Neural cell (in vitro differentiated cells): ENCODE data around the gene NFIA. TPM values are rescaled to one million over a fixed set of nuclear protein-coding genes. Genes with fewer than 3 reads are reported as not detected.

Source experiments
- H2AFZ ChIP-seq: fragments of 200-600, 300-800 bp; sonication (generic), shearing (Covaris generic); 2 replicates; pipeline ENCODE4 v1.6.0; 2014; ENCODE audit warnings: low read depth, mild to moderate bottlenecking, antibody characterized with exemption, low read length, moderate library complexity
- H3F3A ChIP-seq: fragments of 200-600 bp; shearing (Covaris generic); 2 replicates; pipeline ENCODE4 v1.6.1; 2016; ENCODE audit warnings: mild to moderate bottlenecking, moderate library complexity, mixed read lengths, antibody characterized with exemption, low read length; ENCODE audit not compliant: insufficient read depth, poor library complexity, severe bottlenecking
- H3K27ac ChIP-seq: fragments of 200-600, 300-800 bp; sonication (generic), shearing (Covaris generic); 2 replicates; pipeline ENCODE4 v1.5.1; 2014; ENCODE audit warnings: mild to moderate bottlenecking, low read length, moderate library complexity
- H3K27me3 ChIP-seq: fragments of 300-800, 200-600 bp; sonication (generic), shearing (Covaris generic); 2 replicates; pipeline ENCODE4 v1.6.0; 2014; ENCODE audit warnings: mild to moderate bottlenecking, low read depth, low read length, moderate library complexity; ENCODE audit not compliant: insufficient read depth
- H3K36me3 ChIP-seq: fragments of 300-800, 200-600 bp; sonication (generic), shearing (Covaris generic); 2 replicates; pipeline ENCODE4 v1.5.1; 2014; ENCODE audit warnings: mild to moderate bottlenecking, antibody characterized with exemption, low read length, moderate library complexity; ENCODE audit not compliant: insufficient read depth
- H3K4me2 ChIP-seq: fragments of 300-800, 200-600 bp; sonication (generic), shearing (Covaris generic); 2 replicates; pipeline ENCODE4 v1.6.0; 2014; ENCODE audit warnings: mild to moderate bottlenecking, low read length
- H3K4me3 ChIP-seq: fragments of 300-800, 200-600 bp; sonication (generic), shearing (Covaris generic); 2 replicates; pipeline ENCODE4 v1.5.1; 2014; ENCODE audit warnings: mild to moderate bottlenecking, low read length, moderate library complexity
- H3K79me2 ChIP-seq: fragments of 200-600 bp; shearing (Covaris generic); replicated peaks from 2 replicates; pipeline ENCODE4 v1.6.0; 2014; ENCODE audit warnings: mild to moderate bottlenecking, low read length, moderate library complexity; ENCODE audit not compliant: insufficient read depth
- H3K9ac ChIP-seq: fragments of 300-800, 200-600 bp; sonication (generic), shearing (Covaris generic); 2 replicates; pipeline ENCODE4 v1.6.1; 2016; ENCODE audit warnings: mild to moderate bottlenecking, low read length, mixed read lengths
- H3K9me2 ChIP-seq: fragments of 200-600 bp; shearing (Covaris generic); 2 replicates; pipeline ENCODE4 v1.6.1; 2016; ENCODE audit warnings: mild to moderate bottlenecking, low read length, mixed read lengths; ENCODE audit not compliant: insufficient read depth
- H3K9me3 ChIP-seq: fragments of 200-600, 300-800 bp; sonication (generic), shearing (Covaris generic); 2 replicates; pipeline ENCODE4 v1.6.1; 2016; ENCODE audit warnings: mild to moderate bottlenecking, mixed run types, low read length, moderate library complexity, mixed read lengths
- H4K20me1 ChIP-seq: fragments of 200-600 bp; shearing (Covaris generic); 2 replicates; pipeline ENCODE4 v1.6.1; 2016; ENCODE audit warnings: mild to moderate bottlenecking, mixed run types; ENCODE audit not compliant: insufficient read depth
- EP300 ChIP-seq: fragments of 450-650 bp; conservative IDR thresholded peaks from 2 replicates; pipeline ENCODE4 v1.6.1; 2014; ENCODE audit warnings: antibody characterized with exemption, mild to moderate bottlenecking, moderate library complexity; ENCODE audit not compliant: poor library complexity, severe bottlenecking
- EZH2 ChIP-seq: fragments of 200-600, 300-800 bp; shearing (Covaris generic), sonication (generic); IDR thresholded peaks from 2 replicates; pipeline ENCODE4 v1.6.1; 2014; ENCODE audit warnings: antibody characterized with exemption, low read length, borderline replicate concordance, mild to moderate bottlenecking; ENCODE audit not compliant: insufficient read depth, poor library complexity, severe bottlenecking
- MXI1 ChIP-seq: fragments of 450-650 bp; conservative IDR thresholded peaks from 2 replicates; pipeline ENCODE4 v1.6.1; 2014; ENCODE audit warnings: antibody characterized with exemption, mild to moderate bottlenecking; ENCODE audit not compliant: poor library complexity, severe bottlenecking
- POLR2AphosphoS5 ChIP-seq: IDR thresholded peaks from 2 replicates; pipeline ENCODE4 v1.6.1; 2012
- RAD21 ChIP-seq: fragments of 450-650 bp; conservative IDR thresholded peaks from 2 replicates; pipeline ENCODE4 v1.6.1; 2014; ENCODE audit warnings: antibody characterized with exemption, mild to moderate bottlenecking, moderate library complexity
- SMC3 ChIP-seq: fragments of 450-650 bp; conservative IDR thresholded peaks from 2 replicates; pipeline ENCODE4 v1.6.1; 2014; ENCODE audit warnings: antibody characterized with exemption, mild to moderate bottlenecking, moderate library complexity; ENCODE audit not compliant: poor library complexity
- TAF1 ChIP-seq: IDR thresholded peaks from 2 replicates; pipeline ENCODE4 v1.6.1; 2012; ENCODE audit warnings: low read depth
- polyA plus RNA-seq: library from polyadenylated mRNA; depleted of rRNA; stranded (reverse); fragments of >200 nt; gene quantifications from 2 replicates; pipeline ENCODE4 v1.2.3, GENCODE V29; 2014
- TF ChIP-seq, protein P1 (sequence below): fragments of 450-650 bp; IDR thresholded peaks from 2 replicates; pipeline ENCODE4 v1.5.1; 2014; ENCODE audit warnings: antibody characterized with exemption, mild to moderate bottlenecking, moderate library complexity; ENCODE audit not compliant: poor library complexity, severe bottlenecking
- TF ChIP-seq, protein P2 (sequence below): IDR thresholded peaks from 2 replicates; pipeline ENCODE4 v1.6.1; 2012; ENCODE audit warnings: borderline replicate concordance

The NFIA gene
- polyA plus RNA-seq, 1 donor from 2014 or later = 0.47 TPM

DNA sequence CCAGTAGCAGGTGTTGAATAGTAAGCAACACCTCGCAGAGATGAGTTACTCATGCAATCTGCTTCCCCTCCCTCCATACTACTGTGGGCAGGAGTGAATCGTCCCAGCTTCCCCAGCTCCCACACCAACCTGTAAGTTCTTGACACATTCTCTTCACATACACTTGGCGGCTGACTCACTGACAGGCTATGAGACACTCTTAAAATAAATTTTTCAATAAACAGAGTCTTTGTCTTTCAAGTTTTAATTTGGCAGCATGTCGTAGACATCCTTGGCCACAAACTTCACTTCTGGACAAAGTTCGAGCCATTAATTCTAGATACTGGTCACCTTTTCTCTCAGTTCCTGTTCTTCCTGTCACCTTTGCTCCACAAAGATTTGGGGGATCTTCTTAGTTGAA, 351.9 kb downstream of the NFIA start:
- no peaks in the 10 kb centered on the region for H3K79me2 ChIP-seq
- no peaks in the 10 kb centered on the region for H3K9me3 ChIP-seq
- no peaks in the 10 kb centered on the region for H3F3A ChIP-seq
- no peak overlapping the region for H3K27ac ChIP-seq
- H3K9me2 ChIP-seq = no peaks in the 10 kb centered on the region
- TF ChIP-seq POLR2AphosphoS5 = no peak
- no peaks in the 10 kb centered on the region for H4K20me1 ChIP-seq
- H3K4me2 ChIP-seq = no peak overlapping the region
- H2AFZ ChIP-seq = no peak overlapping the region
- H3K9ac ChIP-seq = no peak overlapping the region
- H3K27me3 ChIP-seq = no peaks in the 10 kb centered on the region
- H3K36me3 ChIP-seq = no peaks in the 10 kb centered on the region
- H3K4me3 ChIP-seq = no peak overlapping the region

DNA sequence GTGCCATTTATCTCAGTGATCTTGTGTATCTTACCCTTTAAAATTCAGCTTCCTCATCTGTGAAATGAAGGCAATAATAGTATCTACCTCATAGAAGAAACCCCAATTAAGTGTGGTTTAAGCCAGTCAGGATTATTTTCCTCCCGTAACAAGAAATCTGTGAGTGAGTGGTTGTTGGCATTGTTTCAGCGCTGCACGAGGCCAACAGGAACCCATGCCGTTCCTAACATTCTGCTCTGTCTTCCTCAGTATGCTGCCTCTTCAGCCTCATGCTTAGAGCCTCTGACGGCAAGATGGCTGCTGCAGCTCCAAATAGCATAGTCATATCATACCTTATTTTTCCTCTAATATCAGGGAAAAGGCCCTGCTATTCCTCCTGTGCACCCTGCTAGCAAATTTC, 352.9 kb downstream of the NFIA start:
- no peaks in the 10 kb centered on the region for H3F3A ChIP-seq
- H2AFZ ChIP-seq = no peak overlapping the region
- no peaks in the 10 kb centered on the region for H3K9me2 ChIP-seq
- TF ChIP-seq EZH2 (no peak), MXI1 (no peak), TAF1 (no peak), RAD21 (no peak), POLR2AphosphoS5 (no peak), EP300 (no peak), SMC3 (no peak)
- TF ChIP-seq, protein P1, sequence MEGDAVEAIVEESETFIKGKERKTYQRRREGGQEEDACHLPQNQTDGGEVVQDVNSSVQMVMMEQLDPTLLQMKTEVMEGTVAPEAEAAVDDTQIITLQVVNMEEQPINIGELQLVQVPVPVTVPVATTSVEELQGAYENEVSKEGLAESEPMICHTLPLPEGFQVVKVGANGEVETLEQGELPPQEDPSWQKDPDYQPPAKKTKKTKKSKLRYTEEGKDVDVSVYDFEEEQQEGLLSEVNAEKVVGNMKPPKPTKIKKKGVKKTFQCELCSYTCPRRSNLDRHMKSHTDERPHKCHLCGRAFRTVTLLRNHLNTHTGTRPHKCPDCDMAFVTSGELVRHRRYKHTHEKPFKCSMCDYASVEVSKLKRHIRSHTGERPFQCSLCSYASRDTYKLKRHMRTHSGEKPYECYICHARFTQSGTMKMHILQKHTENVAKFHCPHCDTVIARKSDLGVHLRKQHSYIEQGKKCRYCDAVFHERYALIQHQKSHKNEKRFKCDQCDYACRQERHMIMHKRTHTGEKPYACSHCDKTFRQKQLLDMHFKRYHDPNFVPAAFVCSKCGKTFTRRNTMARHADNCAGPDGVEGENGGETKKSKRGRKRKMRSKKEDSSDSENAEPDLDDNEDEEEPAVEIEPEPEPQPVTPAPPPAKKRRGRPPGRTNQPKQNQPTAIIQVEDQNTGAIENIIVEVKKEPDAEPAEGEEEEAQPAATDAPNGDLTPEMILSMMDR = no peak
- TF ChIP-seq, protein P2, sequence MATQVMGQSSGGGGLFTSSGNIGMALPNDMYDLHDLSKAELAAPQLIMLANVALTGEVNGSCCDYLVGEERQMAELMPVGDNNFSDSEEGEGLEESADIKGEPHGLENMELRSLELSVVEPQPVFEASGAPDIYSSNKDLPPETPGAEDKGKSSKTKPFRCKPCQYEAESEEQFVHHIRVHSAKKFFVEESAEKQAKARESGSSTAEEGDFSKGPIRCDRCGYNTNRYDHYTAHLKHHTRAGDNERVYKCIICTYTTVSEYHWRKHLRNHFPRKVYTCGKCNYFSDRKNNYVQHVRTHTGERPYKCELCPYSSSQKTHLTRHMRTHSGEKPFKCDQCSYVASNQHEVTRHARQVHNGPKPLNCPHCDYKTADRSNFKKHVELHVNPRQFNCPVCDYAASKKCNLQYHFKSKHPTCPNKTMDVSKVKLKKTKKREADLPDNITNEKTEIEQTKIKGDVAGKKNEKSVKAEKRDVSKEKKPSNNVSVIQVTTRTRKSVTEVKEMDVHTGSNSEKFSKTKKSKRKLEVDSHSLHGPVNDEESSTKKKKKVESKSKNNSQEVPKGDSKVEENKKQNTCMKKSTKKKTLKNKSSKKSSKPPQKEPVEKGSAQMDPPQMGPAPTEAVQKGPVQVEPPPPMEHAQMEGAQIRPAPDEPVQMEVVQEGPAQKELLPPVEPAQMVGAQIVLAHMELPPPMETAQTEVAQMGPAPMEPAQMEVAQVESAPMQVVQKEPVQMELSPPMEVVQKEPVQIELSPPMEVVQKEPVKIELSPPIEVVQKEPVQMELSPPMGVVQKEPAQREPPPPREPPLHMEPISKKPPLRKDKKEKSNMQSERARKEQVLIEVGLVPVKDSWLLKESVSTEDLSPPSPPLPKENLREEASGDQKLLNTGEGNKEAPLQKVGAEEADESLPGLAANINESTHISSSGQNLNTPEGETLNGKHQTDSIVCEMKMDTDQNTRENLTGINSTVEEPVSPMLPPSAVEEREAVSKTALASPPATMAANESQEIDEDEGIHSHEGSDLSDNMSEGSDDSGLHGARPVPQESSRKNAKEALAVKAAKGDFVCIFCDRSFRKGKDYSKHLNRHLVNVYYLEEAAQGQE = no peak
- no peaks in the 10 kb centered on the region for H4K20me1 ChIP-seq
- H3K27me3 ChIP-seq = no peaks in the 10 kb centered on the region
- no peak overlapping the region for H3K27ac ChIP-seq
- H3K79me2 ChIP-seq = no peaks in the 10 kb centered on the region
- no peak overlapping the region for H3K9ac ChIP-seq
- no peaks in the 10 kb centered on the region for H3K36me3 ChIP-seq
- H3K4me3 ChIP-seq = no peak overlapping the region
- H3K4me2 ChIP-seq = no peak overlapping the region
- H3K9me3 ChIP-seq = no peaks in the 10 kb centered on the region

DNA sequence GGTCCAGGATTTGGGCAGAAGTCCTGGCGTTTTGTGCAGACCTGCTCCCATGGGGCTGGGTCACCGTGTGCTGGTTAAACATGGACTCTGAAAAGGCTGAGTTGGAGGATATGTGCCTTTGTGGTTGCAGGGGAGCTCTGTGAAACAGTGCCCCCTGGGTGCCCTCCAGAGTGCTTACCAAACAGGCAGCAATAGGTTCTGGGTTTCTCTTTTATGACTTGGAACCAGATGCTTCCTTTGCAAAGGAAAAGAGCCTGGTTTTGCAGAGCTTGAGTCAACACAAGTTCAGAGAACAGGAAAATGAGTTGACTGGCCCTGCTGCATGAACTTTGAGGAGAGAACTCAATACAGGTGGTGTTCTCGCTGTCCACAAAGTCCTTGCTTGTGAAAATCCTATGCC, 353.7 kb downstream of the NFIA start:
- no peak overlapping the region for H3K4me3 ChIP-seq
- H3K27me3 ChIP-seq = no peaks in the 10 kb centered on the region
- no peaks in the 10 kb centered on the region for H4K20me1 ChIP-seq
- H3K9ac ChIP-seq = no peak overlapping the region
- H3K9me3 ChIP-seq = no peaks in the 10 kb centered on the region
- no peaks in the 10 kb centered on the region for H3K9me2 ChIP-seq
- H3F3A ChIP-seq = no peaks in the 10 kb centered on the region
- no peak for TF ChIP-seq MXI1
- no peak for TF ChIP-seq RAD21
- no peak for TF ChIP-seq TAF1
- H3K27ac ChIP-seq = no peak overlapping the region
- H3K4me2 ChIP-seq = no peak overlapping the region
- no peaks in the 10 kb centered on the region for H3K36me3 ChIP-seq
- no peak overlapping the region for H2AFZ ChIP-seq
- no peaks in the 10 kb centered on the region for H3K79me2 ChIP-seq
